Activated CD4-positive, alpha-beta T cell treated with anti-CD3 and anti-CD28 coated beads, Interleukin-2, amount 10 ng/mL, durations not matched to agents 7 days and 5 days (primary cell): ENCODE measurements around the gene MBNL1. TPM values are rescaled to one million over a fixed set of nuclear protein-coding genes. Genes with fewer than 3 reads are reported as not detected.
"Not testable (repeated sequence)": the region's sequence is repeated elsewhere in the genome, so short reads cannot be mapped to it uniquely, and the experiment has no call there.

Experiments used
- CTCF ChIA-PET: fragments of 350-600 bp; sonication (Branson Sonifier 250); formaldehyde crosslinking; loops from one replicate; lab custom pipeline; 2021; ENCODE audit warnings: antibody characterized with exemption; lab: Charles Lee
- POLR2A ChIA-PET: fragments of 350-600 bp; sonication (Branson Sonifier 250); formaldehyde crosslinking; loops from one replicate; lab custom pipeline; 2021; ENCODE audit warnings: antibody characterized with exemption; lab: Charles Lee
- DNase-seq: peaks from one replicate; pipeline ENCODE4 v3.0.0-alpha.2; 2020
- H3K27ac Mint-ChIP-seq: one replicate; pipeline ENCODE4 v1.8.0; 2021; ENCODE audit warnings: mild to moderate bottlenecking, moderate library complexity, mixed read lengths
- H3K27me3 Mint-ChIP-seq: one replicate; pipeline ENCODE4 v1.8.0; 2021; ENCODE audit warnings: mixed read lengths
- H3K36me3 Mint-ChIP-seq: one replicate; pipeline ENCODE4 v1.8.0; 2021; ENCODE audit warnings: low read depth, mixed read lengths
- H3K4me1 Mint-ChIP-seq: one replicate; pipeline ENCODE4 v1.8.0; 2021; ENCODE audit warnings: mixed read lengths
- H3K4me3 Mint-ChIP-seq: one replicate; pipeline ENCODE4 v1.8.0; 2021; ENCODE audit warnings: mild to moderate bottlenecking, moderate library complexity, mixed read lengths
- H3K9me3 Mint-ChIP-seq: one replicate; pipeline ENCODE4 v1.8.0; 2021; ENCODE audit warnings: mixed read lengths
- total RNA-seq, 2 experiments: library from RNA; stranded (reverse); gene quantifications; one replicate each; pipeline ENCODE4 v1.2.3, GENCODE V29; 2021

Gene MBNL1
- total RNA-seq, 2 experiments from 2014 or later, result 437 to 559 TPM

DNA sequence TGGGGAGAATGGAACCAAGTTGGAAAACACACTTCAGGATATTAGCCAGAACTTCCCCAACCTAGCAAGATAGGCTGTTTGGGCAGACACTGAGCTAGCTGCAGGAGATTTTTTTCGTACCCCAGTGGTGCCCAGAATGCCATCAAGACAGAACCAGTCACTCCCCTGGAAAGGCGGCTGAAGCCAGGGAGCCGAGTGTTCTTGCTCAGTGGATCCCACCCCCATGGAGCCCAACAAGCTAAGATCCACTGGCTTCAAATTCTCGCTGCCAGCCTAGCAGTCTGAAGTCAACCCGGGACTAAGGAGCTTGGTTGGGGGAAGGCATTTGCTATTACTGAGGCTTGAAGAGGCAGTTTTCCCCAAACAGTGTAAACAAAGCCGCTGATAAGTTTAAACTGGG, 152.4 kb downstream of the MBNL1 start:
- POLR2A ChIA-PET, result no interaction called here
- no peak overlapping the region for H3K4me3 Mint-ChIP-seq
- peaks cover 95% of the 10 kb centered on the region for H3K36me3 Mint-ChIP-seq
- CTCF ChIA-PET, result no interaction called here
- peaks cover 20% of the 10 kb centered on the region for H3K9me3 Mint-ChIP-seq
- DNase-seq, result no peak
- H3K27me3 Mint-ChIP-seq, result no peaks in the 10 kb centered on the region
- H3K4me1 Mint-ChIP-seq, result peaks cover 69% of the 10 kb centered on the region
- peak overlapping the region; percentile 39 for H3K27ac Mint-ChIP-seq

DNA sequence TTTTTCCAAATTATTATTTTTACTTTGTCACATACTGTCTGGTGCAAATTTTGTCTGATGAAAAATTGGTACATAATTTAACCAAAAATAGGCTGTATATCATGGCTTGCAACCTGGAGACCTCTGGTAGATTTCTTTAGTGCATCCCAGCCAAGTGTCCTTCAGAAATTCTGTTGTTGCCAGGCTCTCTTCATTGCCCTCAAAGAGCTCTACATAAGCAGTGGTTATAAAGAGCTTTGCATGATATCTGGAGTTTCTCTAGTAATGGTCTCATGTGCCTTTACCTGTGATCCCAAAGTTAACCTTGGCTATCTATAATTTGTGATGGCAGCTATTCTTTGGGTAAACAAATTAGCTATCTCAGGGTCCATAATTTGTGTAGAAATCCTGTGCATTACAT, 157.7 kb downstream of the MBNL1 start:
- no peak overlapping the region for H3K27ac Mint-ChIP-seq
- CTCF ChIA-PET, result no interaction called here
- H3K4me1 Mint-ChIP-seq, result peaks cover 55% of the 10 kb centered on the region
- no peak for DNase-seq
- H3K4me3 Mint-ChIP-seq, result no peak overlapping the region
- H3K36me3 Mint-ChIP-seq, result peaks cover 69% of the 10 kb centered on the region
- H3K27me3 Mint-ChIP-seq, result no peaks in the 10 kb centered on the region
- H3K9me3 Mint-ChIP-seq, result peaks cover 15% of the 10 kb centered on the region
- POLR2A ChIA-PET, result no interaction called here

DNA sequence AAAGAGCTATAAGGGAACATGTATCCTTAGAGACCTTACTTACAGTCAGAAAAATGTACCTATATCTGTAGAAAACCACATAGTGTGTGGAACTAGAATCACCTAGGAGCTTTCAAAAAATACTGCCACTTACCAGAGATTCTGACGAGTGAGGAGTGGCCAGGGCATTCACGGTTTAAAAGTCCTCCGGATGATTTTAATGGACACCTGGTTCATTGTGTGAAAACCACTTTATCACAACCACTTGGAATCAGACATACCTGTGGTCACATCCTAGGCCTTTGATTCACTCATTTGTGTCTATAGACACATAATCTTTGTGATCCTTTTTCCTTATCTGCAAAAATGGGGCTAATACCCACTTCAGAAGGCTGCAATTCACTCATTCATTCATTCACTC, 159.8 kb downstream of the MBNL1 start:
- no peak overlapping the region for H3K4me3 Mint-ChIP-seq
- DNase-seq, result no peak
- no peaks in the 10 kb centered on the region for H3K27me3 Mint-ChIP-seq
- H3K4me1 Mint-ChIP-seq, result peaks cover 37% of the 10 kb centered on the region
- no peak overlapping the region for H3K27ac Mint-ChIP-seq
- peaks cover 63% of the 10 kb centered on the region for H3K36me3 Mint-ChIP-seq
- peaks cover 5% of the 10 kb centered on the region for H3K9me3 Mint-ChIP-seq
- CTCF ChIA-PET, result interaction anchor here (1.0 to 1.5 kb wide), 2 partner anchors 12 to 16 kb away, joined by 3 read pairs; no protein-coding TSS in a partner anchor
- POLR2A ChIA-PET, result no interaction called here

DNA sequence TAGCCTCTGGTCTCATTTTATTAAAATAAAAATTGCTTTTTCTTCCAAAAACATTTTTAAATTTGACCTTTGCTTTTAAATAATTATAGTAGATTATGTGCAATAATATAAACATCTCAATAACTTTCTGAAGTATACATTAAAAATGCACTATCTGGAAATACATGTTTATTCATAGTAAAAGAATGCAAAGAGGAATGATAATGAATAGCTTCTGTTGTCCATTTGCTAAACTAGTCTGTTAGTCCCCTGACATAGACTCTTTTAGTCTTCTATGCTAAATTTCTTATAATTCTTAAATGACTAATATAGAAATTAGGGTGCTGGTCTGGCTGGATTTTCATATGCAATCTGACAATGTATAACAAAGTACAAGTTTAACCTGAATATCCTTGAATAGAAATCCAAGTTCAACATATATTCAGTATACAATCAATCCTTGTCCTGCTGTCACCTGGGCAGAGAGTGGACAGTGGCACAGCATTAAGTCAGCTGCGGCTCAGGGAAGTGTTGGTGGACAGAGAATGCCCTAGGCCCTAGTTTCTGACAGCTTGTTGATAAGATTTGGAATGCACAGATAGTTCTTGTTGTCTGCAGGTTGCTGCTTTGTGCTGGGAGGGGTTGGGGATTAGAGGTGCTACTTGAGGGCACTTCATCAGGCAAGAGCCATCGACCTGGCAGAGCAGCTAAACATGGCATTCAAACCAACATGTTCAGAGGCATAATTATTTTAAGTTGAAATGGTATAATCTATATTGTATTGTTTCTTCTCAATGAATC, 161.7 kb downstream of the MBNL1 start:
- peaks cover 35% of the 10 kb centered on the region for H3K4me1 Mint-ChIP-seq
- peaks cover 6% of the 10 kb centered on the region for H3K9me3 Mint-ChIP-seq
- no peaks in the 10 kb centered on the region for H3K27me3 Mint-ChIP-seq
- ChIA-PET POLR2A (no interaction called here), CTCF (interaction anchor here (1.1 to 1.5 kb wide), 2 partner anchors 11 to 27 kb away, joined by 3 read pairs; no protein-coding TSS in a partner anchor)
- no peak overlapping the region for H3K27ac Mint-ChIP-seq
- no peak for DNase-seq
- H3K4me3 Mint-ChIP-seq, result no peak overlapping the region
- H3K36me3 Mint-ChIP-seq, result peaks cover 61% of the 10 kb centered on the region

DNA sequence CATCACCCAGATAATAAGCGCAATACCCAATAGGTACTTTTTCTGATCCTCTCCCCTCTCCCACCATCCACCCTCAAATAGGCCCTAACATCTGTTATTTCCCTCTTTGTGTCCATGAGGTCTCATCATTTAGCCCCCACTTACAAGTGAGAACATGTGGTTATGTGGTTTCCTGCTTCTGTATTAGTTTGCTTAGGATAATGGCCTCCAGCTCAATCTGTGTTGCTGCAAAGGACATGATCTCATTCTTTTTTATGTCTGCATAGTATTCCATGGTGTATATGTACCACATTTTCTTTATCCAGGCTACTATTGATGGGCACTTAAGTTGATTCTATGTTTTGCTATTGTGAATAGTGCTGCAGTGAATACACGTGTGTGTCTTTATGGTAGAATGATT, 165.4 kb downstream of the MBNL1 start:
- H3K4me1 Mint-ChIP-seq, result peaks cover 46% of the 10 kb centered on the region

DNA sequence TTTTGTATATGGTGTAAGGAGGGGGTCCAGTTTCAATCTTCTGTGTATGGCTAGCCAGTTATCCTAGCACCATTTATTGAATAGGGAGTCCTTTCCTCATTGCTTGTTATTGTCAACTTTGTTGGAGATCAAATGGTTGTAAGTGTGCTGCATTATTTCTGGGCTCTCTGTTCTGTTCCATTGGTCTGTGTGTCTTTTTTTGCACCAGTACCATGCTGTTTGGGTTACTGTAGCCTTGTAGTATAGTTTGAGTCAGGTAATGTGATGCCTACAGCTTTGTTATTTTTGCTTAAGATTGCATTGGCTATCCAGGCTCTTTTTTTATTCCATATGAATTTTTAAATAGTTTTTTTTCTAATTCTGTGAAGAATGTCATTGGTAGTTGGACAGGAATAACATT, 166.5 kb downstream of the MBNL1 start:
- H3K4me3 Mint-ChIP-seq, POLR2A ChIA-PET, H3K27me3 Mint-ChIP-seq, H3K27ac Mint-ChIP-seq, H3K9me3 Mint-ChIP-seq, DNase-seq: not testable (repeated sequence)
- Mint-ChIP-seq H3K36me3 (peaks cover 69% of the 10 kb centered on the region), H3K4me1 (peaks cover 50% of the 10 kb centered on the region)
- CTCF ChIA-PET, result interaction anchor here (1.6 kb wide), 1 partner anchor 18 kb away, joined by 4 read pairs; no protein-coding TSS in a partner anchor

More for the DNA sequence above, 165.4 kb downstream of the MBNL1 start:
- Mint-ChIP-seq H3K9me3 (peaks cover 6% of the 10 kb centered on the region), H3K27me3 (no peaks in the 10 kb centered on the region), H3K4me3 (no peak overlapping the region), H3K27ac (no peak overlapping the region), H3K36me3 (peaks cover 67% of the 10 kb centered on the region)
- DNase-seq, result no peak
- CTCF ChIA-PET, result no interaction called here
- POLR2A ChIA-PET, result no interaction called here

DNA sequence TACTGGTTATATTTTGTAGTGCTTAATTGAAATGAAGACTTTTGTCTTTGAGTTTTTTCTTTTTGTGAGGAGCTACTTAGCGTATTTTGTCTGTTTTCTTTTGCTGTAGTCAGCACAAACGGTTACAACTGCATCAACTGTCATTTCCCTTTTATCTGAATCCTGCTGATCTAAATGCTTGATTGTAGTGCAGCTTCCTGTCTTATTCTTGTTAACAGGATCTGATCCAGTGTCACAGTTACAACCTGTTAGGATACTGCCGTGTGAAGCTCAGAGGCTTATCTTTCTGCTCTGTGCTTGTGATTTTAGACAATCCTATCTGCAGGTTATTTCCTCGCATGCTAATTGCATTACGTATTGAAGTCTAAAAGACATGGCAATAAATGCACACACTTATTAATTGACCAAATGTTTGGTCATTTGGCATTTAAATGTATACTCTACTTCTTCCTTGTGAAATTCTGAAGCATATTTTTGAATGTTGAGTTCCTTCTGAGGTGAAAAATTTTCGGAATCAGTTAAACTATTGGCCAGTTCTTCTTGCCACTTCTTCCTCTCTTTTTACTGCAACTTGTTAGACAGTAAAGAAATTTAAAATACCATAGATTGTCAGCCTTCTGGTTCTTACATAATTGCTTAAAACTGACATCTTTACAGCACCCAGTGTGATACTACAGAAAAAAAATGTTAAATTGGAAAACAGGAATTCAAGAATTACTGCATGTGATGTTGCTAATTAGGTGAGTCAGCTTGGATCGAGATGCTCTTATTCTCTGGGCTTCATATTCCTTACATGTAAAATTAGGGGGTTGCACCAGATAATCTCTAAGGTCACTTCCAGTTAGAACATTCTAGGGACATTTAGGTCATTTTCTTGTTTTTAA, 168.2 kb downstream of the MBNL1 start:
- Mint-ChIP-seq H3K4me1 (peaks cover 52% of the 10 kb centered on the region), H3K27ac (peak overlapping the region; percentile 50), H3K36me3 (peaks cover 69% of the 10 kb centered on the region), H3K4me3 (no peak overlapping the region), H3K27me3 (no peaks in the 10 kb centered on the region), H3K9me3 (peaks cover 6% of the 10 kb centered on the region)
- ChIA-PET CTCF (interaction anchor here (0.6 to 1.6 kb wide), 2 partner anchors 19 to 249 kb away, joined by 3 to 4 read pairs; no protein-coding TSS in a partner anchor), POLR2A (no interaction called here)
- no peak for DNase-seq

DNA sequence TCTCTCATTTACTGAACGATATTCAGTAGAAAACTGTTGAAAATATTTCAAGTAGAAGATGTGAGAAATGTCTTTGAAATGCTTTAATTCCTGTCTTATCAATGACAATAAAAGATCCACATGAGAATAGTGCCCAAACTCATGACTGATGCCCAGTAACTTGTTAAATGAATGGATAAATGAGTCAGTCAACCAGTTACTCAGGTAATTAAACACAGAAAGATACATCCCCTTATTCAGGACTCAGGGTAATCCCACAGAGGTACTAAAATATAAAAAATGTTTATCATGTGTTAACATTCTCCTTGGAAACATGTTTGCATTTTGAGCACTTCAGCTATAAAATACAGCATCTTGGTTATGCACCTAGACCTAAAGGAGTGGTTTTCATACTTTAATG, 169.5 kb downstream of the MBNL1 start:
- ChIA-PET POLR2A (no interaction called here), CTCF (no interaction called here)
- Mint-ChIP-seq H3K4me3 (no peak overlapping the region), H3K9me3 (peaks cover 6% of the 10 kb centered on the region), H3K4me1 (peaks cover 60% of the 10 kb centered on the region), H3K27me3 (no peaks in the 10 kb centered on the region), H3K27ac (no peak overlapping the region), H3K36me3 (peaks cover 59% of the 10 kb centered on the region)
- DNase-seq, result no peak

DNA sequence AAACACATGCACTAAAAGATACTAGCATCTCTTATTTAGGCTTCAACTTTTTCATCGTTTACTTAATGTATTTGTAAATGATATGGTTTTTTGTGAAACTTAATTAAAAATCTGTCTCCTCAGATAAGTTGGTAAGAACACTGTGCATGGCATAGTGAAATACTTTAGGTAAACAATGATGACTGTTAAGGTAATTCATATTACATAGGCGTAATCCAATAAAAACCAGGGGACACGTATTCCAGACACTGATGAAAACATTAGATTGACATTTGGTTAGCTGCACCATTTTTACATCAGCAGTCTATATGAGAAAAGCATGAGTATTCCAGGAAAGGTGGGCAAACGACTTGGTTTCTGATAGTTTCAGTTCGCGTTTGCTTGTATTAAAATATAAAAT, 170.0 kb downstream of the MBNL1 start:
- no peak for DNase-seq
- no peaks in the 10 kb centered on the region for H3K27me3 Mint-ChIP-seq
- peaks cover 56% of the 10 kb centered on the region for H3K36me3 Mint-ChIP-seq
- CTCF ChIA-PET, result no interaction called here
- H3K27ac Mint-ChIP-seq, result no peak overlapping the region
- peaks cover 64% of the 10 kb centered on the region for H3K4me1 Mint-ChIP-seq
- POLR2A ChIA-PET, result no interaction called here
- H3K9me3 Mint-ChIP-seq, result peaks cover 6% of the 10 kb centered on the region
- no peak overlapping the region for H3K4me3 Mint-ChIP-seq

DNA sequence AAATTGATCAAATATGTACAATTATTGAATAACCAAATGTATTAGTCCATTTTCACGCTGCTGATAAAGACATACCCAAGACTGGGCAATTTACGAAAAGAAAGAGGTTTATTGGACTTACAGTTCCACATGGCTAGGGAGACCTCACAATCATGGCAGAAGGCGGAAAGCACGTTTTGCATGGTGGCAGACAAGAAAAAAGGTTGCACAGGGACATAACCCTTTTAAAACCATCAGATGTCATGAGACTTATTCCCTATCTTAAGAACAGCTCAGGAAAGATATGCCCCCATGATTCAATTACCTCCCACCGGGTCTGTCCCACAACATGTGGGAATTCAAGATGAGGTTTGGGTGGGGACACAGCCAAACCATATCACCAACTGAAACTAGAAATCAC, 171.5 kb downstream of the MBNL1 start:
- H3K27ac Mint-ChIP-seq, H3K9me3 Mint-ChIP-seq, DNase-seq, POLR2A ChIA-PET, H3K4me3 Mint-ChIP-seq, H3K27me3 Mint-ChIP-seq: not testable (repeated sequence)
- H3K36me3 Mint-ChIP-seq, result peaks cover 52% of the 10 kb centered on the region
- H3K4me1 Mint-ChIP-seq, result peaks cover 65% of the 10 kb centered on the region
- CTCF ChIA-PET, result interaction anchor here (1.1 to 1.8 kb wide), 3 partner anchors 12 to 276 kb away, joined by 3 to 4 read pairs (median 3); no protein-coding TSS in a partner anchor

DNA sequence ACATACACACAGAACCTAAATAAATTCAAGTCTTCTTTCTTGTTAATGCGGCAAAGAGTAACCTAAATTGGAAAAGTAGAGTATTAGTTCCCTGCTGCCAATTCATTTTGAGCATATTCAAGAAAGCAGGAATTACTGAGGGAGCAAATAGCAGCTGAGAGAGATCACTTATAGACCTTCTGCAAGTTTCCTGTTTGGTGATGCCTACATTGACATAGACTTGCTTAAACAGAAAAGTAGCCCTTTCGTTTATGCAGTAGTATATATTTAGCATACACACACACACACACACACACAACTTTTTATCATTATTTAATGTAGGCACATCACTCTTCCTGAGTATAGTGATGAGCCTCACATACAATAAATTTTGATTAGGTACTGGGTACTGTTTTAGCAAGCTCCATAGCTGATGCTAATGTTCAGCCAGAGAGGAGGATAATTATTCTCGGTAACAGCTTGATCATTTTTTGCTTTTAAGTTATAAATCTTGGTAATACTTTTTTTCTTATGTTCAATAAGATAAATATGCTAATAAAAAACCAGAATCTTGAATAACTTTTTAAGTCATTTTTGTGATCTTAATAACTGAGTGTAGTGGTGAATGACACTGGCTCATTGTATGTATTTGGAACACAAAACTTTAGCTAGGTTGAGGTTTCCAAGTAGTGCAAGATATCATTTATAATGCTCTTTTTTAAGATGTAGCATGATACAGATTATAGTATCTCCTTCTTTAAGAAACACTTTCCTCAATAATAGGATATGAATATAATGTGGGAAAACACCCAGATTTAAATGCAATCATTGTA, 174.7 kb downstream of the MBNL1 start:
- H3K4me3 Mint-ChIP-seq, result no peak overlapping the region
- DNase-seq, result no peak
- POLR2A ChIA-PET, result no interaction called here
- H3K4me1 Mint-ChIP-seq, result peaks cover 55% of the 10 kb centered on the region
- CTCF ChIA-PET, result interaction anchor here (0.7 to 1.7 kb wide), 8 partner anchors 13 to 1432 kb away, joined by 3 to 4 read pairs (median 3); no protein-coding TSS in a partner anchor
- H3K36me3 Mint-ChIP-seq, result peaks cover 50% of the 10 kb centered on the region
- H3K9me3 Mint-ChIP-seq, result no peaks in the 10 kb centered on the region
- H3K27me3 Mint-ChIP-seq, result no peaks in the 10 kb centered on the region
- H3K27ac Mint-ChIP-seq, result no peak overlapping the region

DNA sequence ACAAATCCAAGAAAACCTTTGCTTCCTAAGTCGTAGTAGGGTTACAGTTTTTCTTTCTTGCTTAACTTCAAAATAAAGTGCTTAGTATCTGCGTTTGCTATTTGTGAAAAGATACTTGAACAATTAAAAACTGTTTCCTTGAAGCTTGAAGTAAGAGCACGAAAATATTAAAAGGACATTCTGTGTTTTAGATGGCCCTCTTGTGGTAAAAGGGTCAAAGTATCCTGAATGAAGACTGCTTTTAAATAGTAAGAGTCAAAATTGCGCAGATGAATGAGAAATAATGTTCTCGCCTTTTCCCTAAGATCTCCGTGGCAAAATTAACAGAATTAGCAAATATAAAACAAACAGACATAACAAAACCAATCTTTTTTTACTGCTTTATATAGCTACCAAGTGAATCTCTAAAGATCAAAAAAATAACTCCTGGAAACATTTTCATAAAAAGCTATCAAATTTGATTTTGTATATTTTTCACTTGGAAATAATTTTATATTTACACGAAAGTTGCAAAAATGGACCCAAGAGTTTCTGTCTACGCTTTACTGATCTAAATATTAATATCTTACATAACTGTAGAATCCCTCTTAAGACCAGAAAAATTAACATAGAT, 175.4 kb downstream of the MBNL1 start:
- Mint-ChIP-seq H3K4me1 (peaks cover 50% of the 10 kb centered on the region), H3K27ac (no peak overlapping the region), H3K4me3 (no peak overlapping the region), H3K9me3 (no peaks in the 10 kb centered on the region), H3K36me3 (peaks cover 48% of the 10 kb centered on the region), H3K27me3 (no peaks in the 10 kb centered on the region)
- no peak for DNase-seq
- ChIA-PET POLR2A (no interaction called here), CTCF (interaction anchor here (1.0 to 1.7 kb wide), 5 partner anchors 12 to 264 kb away, joined by 3 to 4 read pairs (median 3); no protein-coding TSS in a partner anchor)
